Measurements from ENCODE around the gene ALPK3.

- no peak for TF ChIP-seq POLR2A (IDR thresholded peaks at IDR 0.05)
- TF ChIP-seq CTCF (IDR thresholded peaks at IDR 0.05), result no peak
These were observed 2.6 kb downstream of the ALPK3 start for GRCh38 chr15:84819791-84820190.

All from lower leg skin (tissue), 3 donors.